Activated naive CD4-positive, alpha-beta T cell (primary cell): ENCODE measurements around the gene RNF115.
"Not testable (repeated sequence)": the region's sequence is repeated elsewhere in the genome, so short reads cannot be mapped to it uniquely, and the experiment has no call there.

Experiments used
- DNase-seq, 4 experiments: peaks; one replicate each; lab custom pipeline; 2025; lab: John Stamatoyannopoulos, UW

RNF115 gene

GRCh38 chr1:145730467-145730866 lies 93.4 kb downstream of the RNF115 start:
- no peak for DNase-seq

- DNase-seq, result no peak
These were observed 94.0 kb downstream of the RNF115 start for GRCh38 chr1:145729666-145730436.

- DNase-seq, result no peak
These were observed 94.7 kb downstream of the RNF115 start for GRCh38 chr1:145729196-145729595.

GRCh38 chr1:145726193-145726592 lies 97.7 kb downstream of the RNF115 start:
- DNase-seq, result not testable (repeated sequence)

GRCh38 chr1:145720878-145721671 lies 102.8 kb downstream of the RNF115 start:
- peak; percentile 53 to 62 (median 58) for DNase-seq

- DNase-seq, result no peak
These were observed 103.4 kb downstream of the RNF115 start for GRCh38 chr1:145720556-145720877.

DNA sequence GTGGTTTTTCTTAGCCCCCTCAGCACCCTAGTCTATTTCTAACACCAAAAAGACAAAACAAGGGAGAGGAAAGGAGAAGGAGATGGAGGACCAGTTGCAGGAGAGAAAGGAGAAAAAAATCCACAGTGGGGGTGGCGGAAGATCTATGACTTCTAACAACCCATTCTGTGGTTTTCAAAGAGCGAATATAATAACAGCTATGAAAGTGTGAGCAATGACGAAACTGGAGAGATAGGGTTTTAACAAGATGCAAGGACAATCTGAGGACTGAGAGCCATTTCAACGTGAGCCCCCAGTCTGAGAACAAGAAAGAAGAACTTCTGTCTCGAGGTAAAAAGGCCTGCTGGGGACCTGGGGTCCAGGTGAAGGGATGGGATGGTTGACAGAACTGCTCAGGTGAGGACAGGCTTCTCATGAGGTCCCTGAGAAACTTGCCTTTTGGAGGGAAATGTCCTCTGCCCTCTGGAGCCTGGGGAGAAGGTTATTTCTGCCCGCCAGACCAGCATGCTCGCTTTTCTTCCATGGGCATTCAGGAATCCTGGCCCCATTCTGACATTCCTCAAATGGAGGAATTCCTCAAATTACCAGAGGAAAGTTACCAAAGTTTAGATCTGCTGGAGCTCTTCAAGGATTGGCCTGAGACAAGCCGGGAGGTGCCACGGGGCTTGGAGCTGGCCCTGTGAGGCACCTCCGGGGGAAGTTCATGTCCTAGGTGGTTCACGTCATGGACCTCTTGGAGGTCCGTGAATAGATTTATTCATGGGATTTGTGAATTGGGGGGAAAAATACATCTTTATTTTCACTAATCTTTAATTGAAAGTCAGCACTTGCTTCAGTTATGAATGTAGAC lies 104.4 kb downstream of the RNF115 start, which contains the start of gene CD160:
CD160 (plus strand) TSS at position 270 of the 850 bp plus-strand sequence. CDS start 8,829 bp downstream, outside the sequence.
- DNase-seq, result no peak

DNA sequence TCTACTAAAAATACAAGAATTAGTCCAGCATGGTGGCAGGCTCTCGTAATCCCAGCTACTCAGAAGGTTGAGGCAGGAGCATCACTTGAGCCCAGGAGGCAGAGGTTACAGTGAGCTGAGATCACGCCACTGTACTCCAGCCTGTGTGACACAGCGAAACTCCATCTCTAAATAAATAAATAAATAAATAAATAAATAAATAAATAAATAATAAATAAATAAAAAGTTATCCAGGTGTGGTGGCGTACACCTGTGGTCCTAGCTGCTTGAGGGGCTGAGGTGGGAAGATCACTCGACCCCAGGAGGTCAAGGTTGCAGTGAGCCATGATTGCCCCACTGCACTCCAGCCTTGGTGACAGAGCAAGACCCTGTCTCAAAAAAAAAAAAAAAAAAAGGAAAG lies 105.4 kb downstream of the RNF115 start:
- DNase-seq, result not testable (repeated sequence)

DNA sequence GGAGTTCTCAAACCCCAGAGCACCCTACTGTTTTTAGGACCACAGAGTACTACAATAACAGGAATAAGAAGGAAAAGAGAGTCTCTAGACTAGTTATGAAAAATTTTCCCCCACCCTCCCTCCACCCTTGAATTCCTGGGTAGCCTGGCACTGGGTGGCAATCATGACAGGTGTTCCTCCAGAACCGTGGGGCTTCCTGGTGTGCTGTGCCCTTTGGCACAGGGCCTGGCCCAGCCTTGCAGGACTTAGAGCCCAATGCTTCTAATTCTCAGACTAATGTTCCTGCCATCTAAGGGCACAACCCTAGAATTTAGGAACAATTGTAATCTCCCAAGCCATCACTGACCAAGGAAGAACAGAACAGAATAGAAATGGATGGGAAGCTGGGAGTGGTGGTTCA lies 106.1 kb downstream of the RNF115 start:
- DNase-seq, result no peak

DNA sequence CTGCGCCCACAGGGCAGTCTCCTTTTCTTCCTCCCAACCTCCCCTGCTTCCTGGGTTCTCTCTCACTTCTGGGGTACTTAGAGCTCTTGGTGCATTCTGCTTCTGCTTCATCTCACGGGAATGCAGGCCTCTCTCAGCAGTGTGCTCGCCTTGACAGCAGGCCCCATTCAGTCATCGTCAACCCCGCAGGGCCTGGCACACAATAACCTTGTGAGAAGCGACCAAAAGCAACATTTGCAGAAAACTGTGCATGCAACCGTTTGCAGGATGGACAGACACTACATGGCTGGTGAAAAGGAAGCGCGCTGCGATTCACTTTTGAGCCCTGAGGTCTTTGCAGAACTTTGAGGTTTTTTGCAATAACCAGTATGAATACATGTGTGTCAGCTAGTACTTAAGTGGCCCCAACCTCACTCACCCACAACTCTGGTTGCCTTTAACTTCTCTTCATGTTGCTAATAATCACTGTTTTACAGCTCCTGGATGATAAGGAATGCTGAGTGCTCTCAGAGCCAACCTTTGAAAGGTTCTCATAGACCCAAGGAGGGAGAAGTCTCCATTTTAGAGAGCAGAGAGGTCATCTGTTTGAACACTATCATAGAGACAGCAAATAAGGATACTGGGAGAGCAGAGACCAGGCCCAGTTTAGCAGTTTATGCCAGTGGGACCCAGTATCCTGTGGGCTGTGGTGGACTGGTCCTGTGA lies 107.1 kb downstream of the RNF115 start:
- DNase-seq, result no peak

- DNase-seq, result no peak
These were observed 109.3 kb downstream of the RNF115 start for GRCh38 chr1:145714524-145715111.

- DNase-seq, result no peak
These were observed 112.7 kb downstream of the RNF115 start for GRCh38 chr1:145711213-145711651.

- no peak for DNase-seq
These were observed 113.4 kb downstream of the RNF115 start for GRCh38 chr1:145710291-145711027.

DNA sequence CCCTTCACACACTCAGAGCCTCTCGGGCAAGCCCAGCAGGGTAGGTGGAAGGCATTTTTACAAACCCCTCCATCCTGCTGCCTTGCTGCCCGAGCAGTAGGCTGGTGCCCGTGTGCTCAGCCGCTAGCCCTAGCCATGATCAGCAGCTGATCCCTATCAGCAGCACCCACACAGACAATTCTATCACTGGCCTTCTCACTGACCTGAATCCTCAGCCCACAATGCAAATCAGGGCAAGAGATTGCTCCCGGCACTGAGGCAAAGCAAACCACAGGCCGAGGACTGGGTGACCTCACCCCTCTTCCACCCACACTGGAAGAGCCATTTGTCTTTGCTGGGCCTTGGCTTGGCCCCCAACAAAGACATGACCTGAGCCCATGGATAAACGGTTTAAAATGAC lies 115.8 kb downstream of the RNF115 start:
- no peak for DNase-seq

DNA sequence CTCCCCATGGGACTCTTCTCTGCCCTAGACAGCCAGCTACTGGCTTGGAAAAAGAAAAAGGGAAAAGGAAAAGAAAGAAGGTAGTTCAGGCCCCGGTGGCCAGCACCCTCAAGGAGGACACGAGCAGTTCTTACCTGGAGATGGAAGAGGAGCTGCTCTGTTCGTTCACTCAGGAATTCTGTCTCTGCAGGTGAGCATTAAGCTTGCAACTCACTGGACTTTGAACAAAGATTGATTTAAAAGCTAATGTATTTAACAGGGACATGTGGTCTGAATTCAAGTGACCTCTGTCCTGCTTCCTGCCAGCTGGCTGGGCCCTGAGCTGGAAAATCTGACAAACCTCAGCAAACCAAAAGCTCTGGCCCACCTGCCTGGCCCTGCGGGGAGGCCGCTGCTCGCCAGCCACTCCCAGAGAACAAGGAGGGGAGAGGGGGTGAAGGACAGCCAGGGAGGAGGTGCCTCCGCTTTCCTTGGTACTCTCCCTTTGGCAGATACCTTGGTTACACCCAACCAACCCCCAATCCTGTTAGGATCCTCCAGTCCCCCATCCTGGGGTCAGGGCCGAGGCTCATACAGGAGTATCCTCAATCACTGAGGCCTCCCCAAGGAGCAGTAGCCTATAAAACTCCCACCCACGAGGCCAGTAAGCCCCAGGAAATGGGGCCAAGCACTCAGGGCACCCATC lies 116.6 kb downstream of the RNF115 start, which contains the start of gene PDZK1:
PDZK1 (minus strand) TSS at position 186 of the 685 bp plus-strand sequence. CDS start 19,347 bp downstream, outside the sequence.
- no peak for DNase-seq

- no peak for DNase-seq
These were observed 117.7 kb downstream of the RNF115 start for GRCh38 chr1:145706086-145706664.

- DNase-seq, result no peak
These were observed 118.3 kb downstream of the RNF115 start for GRCh38 chr1:145705622-145706021.

- no peak for DNase-seq
These were observed 121.1 kb downstream of the RNF115 start for GRCh38 chr1:145702826-145703225.

- no peak for DNase-seq
These were observed 121.8 kb downstream of the RNF115 start for GRCh38 chr1:145702052-145702451.
